IMR-90 (cell line): Measurements from ENCODE around the gene LRRTM3. TPM values are rescaled to one million over a fixed set of nuclear protein-coding genes. Genes with fewer than 3 reads are reported as not detected.
A peak's percentile ranks its signal among the peaks of the same experiment; 100 is the strongest.

Experiments used
- ATAC-seq: fragments of 200-7000 bp; cut with Tn5 transposase; 2 replicates; pipeline ENCODE4 v1.9.1; 2020; ENCODE audit warnings: low read depth, mild to moderate bottlenecking, moderate library complexity
- Bru-seq: library from RNA; stranded (reverse); fragments of 400-500 nt; gene quantifications from one replicate; lab custom pipeline; 2021; lab: Mats Ljungman, UMichigan
- BruChase-seq, 2 experiments: library from RNA; stranded (reverse); fragments of 400-500 nt; gene quantifications; one replicate each; lab custom pipeline; 2021; lab: Mats Ljungman, UMichigan
- BruUV-seq: library from RNA; stranded (reverse); fragments of 400-500 nt; replicated peaks from 2 replicates; lab custom pipeline; 2021; lab: Mats Ljungman, UMichigan
- CTCF ChIA-PET: fragments of 300-600 bp; formaldehyde crosslinking; extraction: SDS; loops from one replicate; lab custom pipeline; 2021; ENCODE audit warnings: antibody characterized with exemption; lab: Yijun Ruan, JAX
- POLR2A ChIA-PET: fragments of 300-600 bp; sonication (Branson Sonifier 250); formaldehyde crosslinking; loops from one replicate; lab custom pipeline; 2022; ENCODE audit warnings: antibody characterized with exemption; ENCODE audit not compliant: unreplicated experiment; lab: Charles Lee
- DNase-seq: peaks from one replicate; pipeline ENCODE4 v3.0.0; 2013
- H2AFZ ChIP-seq: replicated peaks from 2 replicates; pipeline ENCODE3; 2013; ENCODE audit warnings: low read length, mild to moderate bottlenecking; ENCODE audit not compliant: poor library complexity
- H2AK5ac ChIP-seq: 2 replicates; pipeline ENCODE4 v1.6.1; 2013; ENCODE audit warnings: low read depth, low read length, inconsistent platforms
- H2AK9ac ChIP-seq: replicated peaks from 2 replicates; pipeline ENCODE3; 2013; ENCODE audit warnings: mild to moderate bottlenecking, low read depth, low read length, moderate library complexity; ENCODE audit not compliant: poor library complexity
- H2BK120ac ChIP-seq: 2 replicates; pipeline ENCODE4 v1.6.1; 2013; ENCODE audit warnings: low read depth, low read length, inconsistent platforms
- H2BK15ac ChIP-seq: 3 replicates; pipeline ENCODE4 v1.6.1; 2013; ENCODE audit warnings: low read depth, low read length, inconsistent platforms
- H2BK20ac ChIP-seq: 2 replicates; pipeline ENCODE4 v1.6.1; 2013; ENCODE audit warnings: low read depth, mild to moderate bottlenecking, inconsistent platforms, low read length, moderate library complexity
- H2BK5ac ChIP-seq: 2 replicates; pipeline ENCODE4 v1.6.1; 2013; ENCODE audit warnings: mild to moderate bottlenecking, low read depth, low read length, inconsistent platforms; ENCODE audit not compliant: poor library complexity, severe bottlenecking
- H3K14ac ChIP-seq: replicated peaks from 2 replicates; pipeline ENCODE4 v1.6.1; 2013; ENCODE audit warnings: low read depth, low read length, inconsistent platforms
- H3K18ac ChIP-seq: 2 replicates; pipeline ENCODE4 v1.6.1; 2013; ENCODE audit warnings: low read depth, low read length, control low read depth
- H3K23ac ChIP-seq: 2 replicates; pipeline ENCODE4 v1.6.1; 2013; ENCODE audit warnings: low read depth, low read length, inconsistent platforms
- H3K27ac ChIP-seq: 2 replicates; pipeline ENCODE4 v1.5.1; 2013; ENCODE audit warnings: mild to moderate bottlenecking, control low read depth, low read length; ENCODE audit not compliant: insufficient read depth
- H3K27me3 ChIP-seq: 2 replicates; pipeline ENCODE4 v1.6.1; 2013; ENCODE audit warnings: low read length; ENCODE audit not compliant: control insufficient read depth, insufficient read depth
- H3K36me3 ChIP-seq: 2 replicates; pipeline ENCODE4 v1.6.1; 2013; ENCODE audit warnings: low read length, mixed read lengths; ENCODE audit not compliant: control insufficient read depth, insufficient read depth
- H3K4ac ChIP-seq: 2 replicates; pipeline ENCODE4 v1.6.1; 2013; ENCODE audit warnings: low read depth, low read length, inconsistent platforms
- H3K4me1 ChIP-seq: 2 replicates; pipeline ENCODE4 v1.6.1; 2013; ENCODE audit warnings: low read length, mixed read lengths; ENCODE audit not compliant: control insufficient read depth, insufficient read depth
- H3K4me2 ChIP-seq: 2 replicates; pipeline ENCODE4 v1.6.1; 2013; ENCODE audit warnings: low read depth, mild to moderate bottlenecking, control low read depth, low read length, moderate library complexity
- H3K4me3 ChIP-seq: 2 replicates; pipeline ENCODE4 v1.5.1; 2013; ENCODE audit warnings: low read depth, mild to moderate bottlenecking, control low read depth, low read length, moderate library complexity; ENCODE audit not compliant: insufficient read depth
- H3K56ac ChIP-seq: 2 replicates; pipeline ENCODE4 v1.6.1; 2013; ENCODE audit warnings: low read length, inconsistent platforms; ENCODE audit not compliant: insufficient read depth; ENCODE audit errors: extremely low read depth
- H3K79me1 ChIP-seq, 2 experiments: 2 replicates each; pipeline ENCODE4 v1.6.1; 2013; ENCODE audit warnings: low read length in 2 of 2, inconsistent platforms in 1 of 2, low read depth in 1 of 2
- H3K9ac ChIP-seq: 2 replicates; pipeline ENCODE4 v1.6.1; 2013; ENCODE audit warnings: low read depth, low read length, control low read depth
- H3K9me1 ChIP-seq: 2 replicates; pipeline ENCODE4 v1.6.1; 2013; ENCODE audit warnings: low read length, inconsistent platforms; ENCODE audit not compliant: insufficient read depth
- H3K9me3 ChIP-seq: 2 replicates; pipeline ENCODE4 v1.6.1; 2013; ENCODE audit warnings: low read length; ENCODE audit not compliant: control insufficient read depth, insufficient read depth
- H4K20me1 ChIP-seq: 2 replicates; pipeline ENCODE4 v1.6.1; 2013; ENCODE audit warnings: low read length, inconsistent platforms; ENCODE audit not compliant: insufficient read depth
- H4K5ac ChIP-seq: 2 replicates; pipeline ENCODE4 v1.6.1; 2013; ENCODE audit warnings: mild to moderate bottlenecking, low read depth, low read length, control low read depth
- H4K8ac ChIP-seq, 2 experiments: 2 replicates each; pipeline ENCODE4 v1.6.1; 2013; ENCODE audit warnings: low read depth in 2 of 2, low read length in 2 of 2, control low read depth in 1 of 2, inconsistent platforms in 1 of 2
- H4K91ac ChIP-seq: 2 replicates; pipeline ENCODE4 v1.6.1; 2013; ENCODE audit warnings: low read depth, low read length, inconsistent platforms; ENCODE audit not compliant: insufficient read depth
- CEBPB ChIP-seq: IDR thresholded peaks from 2 replicates; pipeline ENCODE4 v1.6.1; 2012; ENCODE audit warnings: low read depth, low read length, improper control_type of control experiment
- FOS ChIP-seq: fragments of 150-350 bp; IDR thresholded peaks from 2 replicates; pipeline ENCODE4 v1.6.1; 2016; ENCODE audit warnings: low read depth, low read length
- RAD21 ChIP-seq: IDR thresholded peaks from 2 replicates; pipeline ENCODE4 v1.6.1; 2012; ENCODE audit warnings: low read length, improper control_type of control experiment
- SMC3 ChIP-seq: fragments of 150-350 bp; IDR thresholded peaks from 2 replicates; pipeline ENCODE4 v1.6.1; 2016; ENCODE audit warnings: low read depth, mild to moderate bottlenecking, antibody characterized with exemption, low read length, moderate library complexity
- USF2 ChIP-seq: fragments of 150-350 bp; IDR thresholded peaks from 2 replicates; pipeline ENCODE4 v1.6.1; 2017; ENCODE audit warnings: mild to moderate bottlenecking, antibody characterized with exemption, low read length, low read depth
- WGBS, 2 experiments: methylation state at CpG; one replicate each; pipeline versions ENCODE4 v1.1.5 to v1.1.7; 2013; ENCODE audit warnings: missing lambda C conversion rate in 2 of 2; ENCODE audit not compliant: insufficient read length in 1 of 2; ENCODE audit errors: extremely low coverage in 2 of 2; 5-methylcytosine and 5-hydroxymethylcytosine counted together
- dilution Hi-C: fragments of 300-500 bp; cut with HindIII; formaldehyde crosslinking; loops from one replicate; pipeline ENCODE4 v1.14.3; 2018; ENCODE audit warnings: low sequenced_read_pairs; ENCODE audit not compliant: unreplicated experiment
- in situ Hi-C: fragments of 300-500 bp; cut with MboI; formaldehyde crosslinking; loops from 3 replicates; pipeline ENCODE4 v1.14.3; 2019; ENCODE audit warnings: low sequenced_read_pairs, inconsistent platforms, mixed read lengths
- intact Hi-C: fragments of 100-400 bp; cut with micrococcal nuclease; formaldehyde crosslinking; loops from 2 replicates; pipeline ENCODE4 v1.10.0; 2022
- long read RNA-seq: library from polyadenylated mRNA; unstranded; transcript quantifications from one replicate; pipeline ENCODE4 v2.0.0, GENCODE V29; 2021; ENCODE audit not compliant: unreplicated experiment
- polyA plus RNA-seq, 3 experiments: library from polyadenylated mRNA; depleted of rRNA; stranded (reverse); fragments of >200 nt; gene quantifications; 2 replicates each; pipeline ENCODE4 v1.2.3, GENCODE V29; 2012; ENCODE audit warnings: low replicate concordance in 1 of 3
- total RNA-seq: library from RNA; depleted of rRNA; stranded (reverse); fragments of >200 nt; gene quantifications from 2 replicates; pipeline ENCODE4 v1.2.3, GENCODE V29; 2012; rRNA removed
- TF ChIP-seq, protein P1 (sequence below): conservative IDR thresholded peaks from 2 replicates; pipeline ENCODE4 v1.5.1; 2012; ENCODE audit warnings: mild to moderate bottlenecking, low read depth, low read length, improper control_type of control experiment

Gene LRRTM3
- total RNA-seq: under 0.01 TPM in 1 of 2 replicates, not detected in the other
- polyA plus RNA-seq (2012; rRNA removed): not detected in 2 replicates
- polyA plus RNA-seq (2012; cell fraction: cytosol; rRNA removed): 0.03 TPM in 1 of 2 replicates, not detected in the other
- 0.02 TPM in 1 of 2 replicates, not detected in the other for polyA plus RNA-seq (2012; cell fraction: nucleus; rRNA removed; ENCODE audit: low replicate concordance)
- Bru-seq, nascent RNA: percentile 4 among the genes with signal in this experiment
- BruChase-seq, experiment 1, labeled RNA remaining after a 6-hour chase: percentile 3 among the genes with signal in this experiment
- percentile 4 among the genes with signal in this experiment for BruChase-seq, experiment 2, labeled RNA remaining after a 2-hour chase
- long read RNA-seq: 0 reads

- H3K56ac ChIP-seq: no peak within 1 kb of the TSS
- no peak within 1 kb of the TSS for H3K27ac ChIP-seq
- no peak within 1 kb of the TSS for H2AK5ac ChIP-seq
- H3K27me3 ChIP-seq: peaks cover 14% of the 10 kb centered on the region
- H3K4me1 ChIP-seq: no peaks in the 10 kb centered on the region
- no peaks in the 10 kb centered on the region for H3K36me3 ChIP-seq
- ChIA-PET CTCF (interaction anchor here (0.5 to 1.2 kb wide), 10 partner anchors 9 to 787 kb away, joined by 3 to 6 read pairs (median 4); no protein-coding TSS in a partner anchor), POLR2A (no interaction called here)
- in situ Hi-C loops (loop anchor here (25.0 kb wide), 1 partner anchor 586 kb away; no protein-coding TSS in a partner anchor), dilution Hi-C loops (no loop called here), intact Hi-C loops (no loop called here)
- no peak within 1 kb of the TSS for H3K18ac ChIP-seq
- H3K9ac ChIP-seq: no peak within 1 kb of the TSS
- peak within 1 kb of the TSS; percentile 84 for H2AFZ ChIP-seq
- H2BK5ac ChIP-seq: no peak within 1 kb of the TSS
- H3K14ac ChIP-seq: no peak within 1 kb of the TSS
- BruUV-seq: no TSS peak
- no peak within 1 kb of the TSS for H2BK15ac ChIP-seq
- H3K4me3 ChIP-seq: no peak within 1 kb of the TSS
- WGBS, 2 experiments: 0% methylated on average over 1 of the region's 16 CpGs; no CpG with 5 or more reads in 1 of the 2 experiments
- peak within 1 kb of the TSS; percentile 76; the same call in 1 of the 2 replicates for H3K4me2 ChIP-seq
- ATAC-seq: peak; percentile 98
- DNase-seq: peak; percentile 73
- H4K8ac ChIP-seq: no peak within 1 kb of the TSS
- no peak within 1 kb of the TSS for H4K5ac ChIP-seq
- H2BK20ac ChIP-seq: no peak within 1 kb of the TSS
- no peak within 1 kb of the TSS for H3K4ac ChIP-seq
- H3K9me1 ChIP-seq: no peaks in the 10 kb centered on the region
- H4K91ac ChIP-seq: no peak within 1 kb of the TSS
- TF ChIP-seq SMC3 (peak; percentile 33), CEBPB (no peak), USF2 (no peak), RAD21 (peak; percentile 53), FOS (no peak)
- TF ChIP-seq, protein P1, sequence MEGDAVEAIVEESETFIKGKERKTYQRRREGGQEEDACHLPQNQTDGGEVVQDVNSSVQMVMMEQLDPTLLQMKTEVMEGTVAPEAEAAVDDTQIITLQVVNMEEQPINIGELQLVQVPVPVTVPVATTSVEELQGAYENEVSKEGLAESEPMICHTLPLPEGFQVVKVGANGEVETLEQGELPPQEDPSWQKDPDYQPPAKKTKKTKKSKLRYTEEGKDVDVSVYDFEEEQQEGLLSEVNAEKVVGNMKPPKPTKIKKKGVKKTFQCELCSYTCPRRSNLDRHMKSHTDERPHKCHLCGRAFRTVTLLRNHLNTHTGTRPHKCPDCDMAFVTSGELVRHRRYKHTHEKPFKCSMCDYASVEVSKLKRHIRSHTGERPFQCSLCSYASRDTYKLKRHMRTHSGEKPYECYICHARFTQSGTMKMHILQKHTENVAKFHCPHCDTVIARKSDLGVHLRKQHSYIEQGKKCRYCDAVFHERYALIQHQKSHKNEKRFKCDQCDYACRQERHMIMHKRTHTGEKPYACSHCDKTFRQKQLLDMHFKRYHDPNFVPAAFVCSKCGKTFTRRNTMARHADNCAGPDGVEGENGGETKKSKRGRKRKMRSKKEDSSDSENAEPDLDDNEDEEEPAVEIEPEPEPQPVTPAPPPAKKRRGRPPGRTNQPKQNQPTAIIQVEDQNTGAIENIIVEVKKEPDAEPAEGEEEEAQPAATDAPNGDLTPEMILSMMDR: peak; percentile 65
- no peaks in the 10 kb centered on the region for H3K79me1 ChIP-seq
- H3K23ac ChIP-seq: no peak within 1 kb of the TSS
- no peak within 1 kb of the TSS for H2BK120ac ChIP-seq
- H4K20me1 ChIP-seq: no peaks in the 10 kb centered on the region
- no peaks in the 10 kb centered on the region for H3K9me3 ChIP-seq
- no peak within 1 kb of the TSS for H2AK9ac ChIP-seq
These were observed at the start of gene LRRTM3 for GRCh38 chr10:66925896-66926715. TSS of gene LRRTM3 (plus strand) at chr10:66926036.
